SU-DHL-6 (cell line): ENCODE data around the gene ECSCR.

Experiments
- H2AFZ ChIP-seq: fragments of 200-600 bp; sonication (generic); 2 replicates; pipeline ENCODE4 v1.6.1; 2014; ENCODE audit warnings: low read depth, mild to moderate bottlenecking, moderate library complexity, mixed read lengths, antibody characterized with exemption, low read length; ENCODE audit not compliant: severe bottlenecking
- H3F3A ChIP-seq: fragments of 200-600 bp; shearing (Covaris generic); 2 replicates; pipeline ENCODE4 v1.6.0; 2016; ENCODE audit warnings: antibody characterized with exemption, mild to moderate bottlenecking; ENCODE audit not compliant: insufficient read depth
- H3K27ac ChIP-seq: fragments of 200-600 bp; sonication (generic); 2 replicates; pipeline ENCODE4 v1.5.1; 2016; ENCODE audit warnings: low read depth, mild to moderate bottlenecking, low read length, moderate library complexity, mixed read lengths
- H3K27me3 ChIP-seq: fragments of 200-600 bp; sonication (generic), shearing (Covaris generic); 2 replicates; pipeline ENCODE4 v1.6.0; 2014; ENCODE audit warnings: mild to moderate bottlenecking, low read length
- H3K36me3 ChIP-seq: fragments of 200-600 bp; sonication (generic); 2 replicates; pipeline ENCODE4 v1.6.1; 2014; ENCODE audit warnings: mild to moderate bottlenecking, low read length, mixed read lengths
- H3K4me2 ChIP-seq: fragments of 300-600, 200-600 bp; shearing (Covaris generic), sonication (generic); 2 replicates; pipeline ENCODE4 v1.6.0; 2014; ENCODE audit warnings: low read length, low read depth, mild to moderate bottlenecking; ENCODE audit not compliant: poor library complexity, severe bottlenecking
- H3K4me3 ChIP-seq: fragments of 200-600 bp; sonication (generic); 2 replicates; pipeline ENCODE4 v1.5.1; 2014; ENCODE audit warnings: antibody characterized with exemption, low read length, mild to moderate bottlenecking, mixed read lengths; ENCODE audit not compliant: insufficient read depth, poor library complexity, severe bottlenecking
- H3K79me2 ChIP-seq: fragments of 200-600 bp; sonication (generic); 2 replicates; pipeline ENCODE4 v1.6.1; 2014; ENCODE audit warnings: mild to moderate bottlenecking, low read length, moderate library complexity; ENCODE audit not compliant: insufficient read depth
- H3K9ac ChIP-seq: fragments of 200-600 bp; sonication (generic); 2 replicates; pipeline ENCODE4 v1.7.0; 2014; ENCODE audit warnings: mild to moderate bottlenecking, low read length
- H3K9me2 ChIP-seq: fragments of 200-600 bp; sonication (generic); replicated peaks from 2 replicates; pipeline ENCODE4 v1.6.1; 2014; ENCODE audit warnings: low read length; ENCODE audit not compliant: insufficient read depth
- H3K9me3 ChIP-seq: fragments of 200-600 bp; sonication (generic); 2 replicates; pipeline ENCODE4 v1.6.1; 2014; ENCODE audit warnings: low read length, mixed read lengths; ENCODE audit not compliant: insufficient read depth
- H4K20me1 ChIP-seq: fragments of 200-600 bp; sonication (generic); 2 replicates; pipeline ENCODE4 v1.6.1; 2014; ENCODE audit warnings: low read depth, mild to moderate bottlenecking, antibody characterized with exemption, low read length, moderate library complexity, mixed read lengths
- EZH2phosphoT487 ChIP-seq: fragments of 200-600 bp; sonication (generic), shearing (Covaris generic); conservative IDR thresholded peaks from 2 replicates; pipeline ENCODE4 v1.6.1; 2018; ENCODE audit warnings: mild to moderate bottlenecking, antibody characterized with exemption, low read length, moderate library complexity, mixed read lengths
- TF ChIP-seq, protein P1 (sequence below): fragments of 200-600 bp; sonication (generic); IDR thresholded peaks from one replicate; pipeline ENCODE4 v1.5.1; 2017; ENCODE audit warnings: antibody characterized with exemption, mild to moderate bottlenecking, low read length, moderate library complexity; ENCODE audit not compliant: insufficient read depth, poor library complexity, severe bottlenecking

Gene ECSCR

DNA sequence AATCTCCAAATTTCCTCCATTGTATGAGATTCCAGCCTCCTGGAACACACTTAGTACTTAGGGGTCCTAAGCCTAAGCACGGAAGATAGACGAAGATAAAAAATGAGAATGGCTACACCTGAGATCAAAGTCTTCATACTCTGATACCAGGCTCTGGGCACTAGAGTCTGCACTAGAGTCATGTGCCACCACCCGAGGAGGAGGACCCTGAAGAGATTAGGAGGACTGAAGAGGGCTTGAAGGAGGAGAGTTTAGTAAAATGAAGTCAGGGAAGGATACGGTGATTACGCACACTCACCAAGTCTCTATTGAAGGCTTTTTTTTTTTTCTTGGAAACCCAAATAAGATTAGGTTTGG lies 58.1 kb downstream of the ECSCR start:
- Histone ChIP-seq H3K79me2 (no peaks in the 10 kb centered on the region), H3K27ac (peak overlapping the region; percentile 87), H3K4me2 (peak overlapping the region; percentile 77), H4K20me1 (no peaks in the 10 kb centered on the region), H2AFZ (peak overlapping the region; percentile 97), H3K36me3 (no peaks in the 10 kb centered on the region), H3K9me3 (no peaks in the 10 kb centered on the region), H3K9me2 (no peaks in the 10 kb centered on the region), H3K4me3 (peak overlapping the region; percentile 36), H3K27me3 (no peaks in the 10 kb centered on the region), H3F3A (peaks cover 6% of the 10 kb centered on the region), H3K9ac (peak overlapping the region; percentile 56)
- TF ChIP-seq, protein P1, sequence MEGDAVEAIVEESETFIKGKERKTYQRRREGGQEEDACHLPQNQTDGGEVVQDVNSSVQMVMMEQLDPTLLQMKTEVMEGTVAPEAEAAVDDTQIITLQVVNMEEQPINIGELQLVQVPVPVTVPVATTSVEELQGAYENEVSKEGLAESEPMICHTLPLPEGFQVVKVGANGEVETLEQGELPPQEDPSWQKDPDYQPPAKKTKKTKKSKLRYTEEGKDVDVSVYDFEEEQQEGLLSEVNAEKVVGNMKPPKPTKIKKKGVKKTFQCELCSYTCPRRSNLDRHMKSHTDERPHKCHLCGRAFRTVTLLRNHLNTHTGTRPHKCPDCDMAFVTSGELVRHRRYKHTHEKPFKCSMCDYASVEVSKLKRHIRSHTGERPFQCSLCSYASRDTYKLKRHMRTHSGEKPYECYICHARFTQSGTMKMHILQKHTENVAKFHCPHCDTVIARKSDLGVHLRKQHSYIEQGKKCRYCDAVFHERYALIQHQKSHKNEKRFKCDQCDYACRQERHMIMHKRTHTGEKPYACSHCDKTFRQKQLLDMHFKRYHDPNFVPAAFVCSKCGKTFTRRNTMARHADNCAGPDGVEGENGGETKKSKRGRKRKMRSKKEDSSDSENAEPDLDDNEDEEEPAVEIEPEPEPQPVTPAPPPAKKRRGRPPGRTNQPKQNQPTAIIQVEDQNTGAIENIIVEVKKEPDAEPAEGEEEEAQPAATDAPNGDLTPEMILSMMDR = no peak
- TF ChIP-seq EZH2phosphoT487 = no peak

DNA sequence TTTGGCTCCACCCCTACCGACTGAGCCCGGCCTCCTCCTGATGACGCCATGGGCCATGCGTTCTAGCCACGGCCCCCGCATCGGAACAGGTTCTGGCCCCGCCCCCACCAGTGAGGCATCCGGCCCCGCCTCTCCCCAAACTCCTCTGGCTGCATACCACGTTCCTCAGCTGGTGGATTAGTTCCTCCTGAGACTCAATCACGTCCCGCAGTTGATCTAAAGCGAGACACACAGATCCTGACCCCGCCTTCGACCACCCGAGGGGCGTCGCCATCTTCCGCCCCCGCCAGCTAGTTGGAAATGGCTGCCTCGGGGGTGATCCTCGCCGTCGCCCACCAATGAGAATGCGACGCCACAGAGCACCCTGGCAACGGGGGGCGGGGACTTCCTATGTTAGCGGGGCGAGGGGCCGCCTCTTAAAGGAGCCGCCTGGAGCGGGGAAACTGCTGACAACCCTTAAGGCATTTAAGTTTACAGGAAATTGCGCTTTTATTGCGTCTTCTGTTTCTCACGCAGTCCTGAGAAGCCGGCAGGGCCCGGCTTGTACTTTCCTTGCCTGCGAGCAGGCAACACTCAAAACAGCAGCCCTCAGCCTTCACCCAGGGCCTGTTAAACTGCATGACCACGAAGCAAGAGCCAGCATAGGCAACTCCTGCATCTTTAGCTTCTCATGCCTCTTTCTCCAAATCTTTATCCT lies 58.6 kb downstream of the ECSCR start, which contains the start of gene SPATA24:
Gene SPATA24 (minus strand): TSS at position 303 of the 697 bp plus-strand sequence. CDS start 29 bp downstream, at position 274.
- H3K4me2 ChIP-seq = peak within 1 kb of the TSS; percentile 77
- H3K9me3 ChIP-seq = no peaks in the 10 kb centered on the region
- H4K20me1 ChIP-seq = no peaks in the 10 kb centered on the region
- H2AFZ ChIP-seq = peak within 1 kb of the TSS; percentile 97
- no peaks in the 10 kb centered on the region for H3K9me2 ChIP-seq
- peak within 1 kb of the TSS; percentile 56 for H3K9ac ChIP-seq
- H3K36me3 ChIP-seq = no peaks in the 10 kb centered on the region
- H3K27me3 ChIP-seq = no peaks in the 10 kb centered on the region
- peaks cover 6% of the 10 kb centered on the region for H3F3A ChIP-seq
- peak within 1 kb of the TSS; percentile 59 for H3K4me3 ChIP-seq
- H3K79me2 ChIP-seq = no peaks in the 10 kb centered on the region
- TF ChIP-seq EZH2phosphoT487 = no peak
- TF ChIP-seq, protein P1 = no peak
- H3K27ac ChIP-seq = peak within 1 kb of the TSS; percentile 87

DNA sequence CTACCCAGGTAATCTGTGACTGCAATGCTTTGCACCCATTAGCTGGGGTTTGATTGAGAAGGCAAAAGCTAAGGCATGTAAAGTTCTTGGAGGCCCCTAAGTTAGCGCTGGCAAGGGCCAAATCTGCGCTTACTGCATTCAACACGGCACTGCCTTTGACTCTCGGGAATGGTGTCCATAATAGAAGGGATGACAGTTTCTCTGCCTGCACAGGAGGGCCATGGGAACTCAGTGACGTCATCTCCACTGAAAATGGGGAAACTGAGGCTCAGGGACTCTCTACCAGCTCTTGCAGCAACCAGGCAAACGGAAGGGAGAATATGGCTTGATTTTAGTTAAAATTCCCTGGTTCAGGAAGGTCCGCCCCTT lies 59.1 kb downstream of the ECSCR start:
- Histone ChIP-seq H3K36me3 (no peaks in the 10 kb centered on the region), H4K20me1 (no peaks in the 10 kb centered on the region), H3K9me3 (no peaks in the 10 kb centered on the region), H3K27me3 (no peaks in the 10 kb centered on the region), H3K9me2 (no peaks in the 10 kb centered on the region), H3K4me2 (peak overlapping the region; percentile 77), H3F3A (peaks cover 6% of the 10 kb centered on the region), H2AFZ (peak overlapping the region; percentile 97), H3K27ac (peak overlapping the region; percentile 87), H3K9ac (peak overlapping the region; percentile 56), H3K4me3 (peak overlapping the region; percentile 59), H3K79me2 (no peaks in the 10 kb centered on the region)
- no peak for TF ChIP-seq EZH2phosphoT487
- TF ChIP-seq, protein P1 = no peak
